NB4 (cell line): Measurements from ENCODE around the gene ASB2.

Experiments
- DNase-seq: peaks from one replicate; pipeline ENCODE4 v3.0.0; 2010; ENCODE audit warnings: low read depth
- H3K4me3 ChIP-seq: one replicate; pipeline ENCODE4 v1.5.1; 2011; ENCODE audit warnings: mild to moderate bottlenecking, low read depth, low read length, moderate library complexity
- CTCF ChIP-seq: IDR thresholded peaks from one replicate; pipeline ENCODE4 v1.5.1; 2012; ENCODE audit warnings: low read depth, low read length
- MAX ChIP-seq: IDR thresholded peaks from 2 replicates; pipeline ENCODE4 v1.6.1; 2011; ENCODE audit warnings: low read depth, low read length
- MYC ChIP-seq: IDR thresholded peaks from 2 replicates; pipeline ENCODE4 v1.6.1; 2011; ENCODE audit warnings: low read depth, low read length
- POLR2A ChIP-seq: IDR thresholded peaks from 2 replicates; pipeline ENCODE4 v1.6.1; 2011; ENCODE audit warnings: mild to moderate bottlenecking; ENCODE audit not compliant: insufficient read length; ENCODE audit errors: extremely low read depth

The ASB2 gene

GRCh38 chr14:93903342-93904184 lies 72.8 kb downstream of the ASB2 start:
- H3K4me3 ChIP-seq = no peak overlapping the region
- peak; percentile 32 for DNase-seq
- TF ChIP-seq MYC (no peak), POLR2A (no peak), CTCF (peak; percentile 46), MAX (no peak)

GRCh38 chr14:93902619-93903307 lies 73.6 kb downstream of the ASB2 start:
- no peak overlapping the region for H3K4me3 ChIP-seq
- TF ChIP-seq POLR2A = no peak
- no peak for TF ChIP-seq MYC
- no peak for TF ChIP-seq CTCF
- no peak for TF ChIP-seq MAX
- no peak for DNase-seq

GRCh38 chr14:93901813-93902212 lies 74.6 kb downstream of the ASB2 start:
- H3K4me3 ChIP-seq = no peak overlapping the region

GRCh38 chr14:93898731-93899130 lies 77.6 kb downstream of the ASB2 start:
- DNase-seq = no peak
- H3K4me3 ChIP-seq = no peak overlapping the region
- no peak for TF ChIP-seq POLR2A
- TF ChIP-seq MAX = no peak
- no peak for TF ChIP-seq CTCF
- no peak for TF ChIP-seq MYC

More at GRCh38 chr14:93901813-93902212, 74.6 kb downstream of the ASB2 start:
- DNase-seq = peak; percentile 28
- TF ChIP-seq POLR2A (no peak), CTCF (no peak), MAX (no peak), MYC (no peak)

DNA sequence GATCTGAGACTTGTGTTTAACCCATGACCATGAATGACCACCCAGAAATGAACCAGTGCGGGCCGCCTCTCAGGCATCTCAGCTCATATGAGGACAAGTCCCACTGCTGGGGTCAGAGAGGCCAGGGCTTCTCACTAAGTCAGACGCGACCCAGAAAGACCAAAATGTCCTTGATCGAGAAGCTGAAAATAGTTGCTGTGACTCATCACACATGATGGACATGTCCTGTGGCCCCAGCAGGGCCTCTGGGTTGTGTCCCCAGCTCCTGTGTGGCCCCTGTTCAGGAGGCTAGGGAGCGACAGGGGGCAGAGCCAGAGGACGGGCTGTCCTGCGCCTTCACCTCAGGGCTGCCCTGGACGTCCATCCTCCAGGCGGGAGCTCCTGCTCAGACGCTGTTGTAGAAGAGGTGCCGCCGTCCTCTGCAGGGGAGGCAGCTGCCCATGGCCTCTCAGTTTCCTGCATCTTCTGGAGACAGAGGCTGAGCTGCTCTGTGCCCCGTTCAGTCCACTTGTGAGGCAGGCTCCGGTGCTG lies 78.2 kb downstream of the ASB2 start:
- H3K4me3 ChIP-seq = no peak overlapping the region
- no peak for TF ChIP-seq MAX
- DNase-seq = no peak

DNA sequence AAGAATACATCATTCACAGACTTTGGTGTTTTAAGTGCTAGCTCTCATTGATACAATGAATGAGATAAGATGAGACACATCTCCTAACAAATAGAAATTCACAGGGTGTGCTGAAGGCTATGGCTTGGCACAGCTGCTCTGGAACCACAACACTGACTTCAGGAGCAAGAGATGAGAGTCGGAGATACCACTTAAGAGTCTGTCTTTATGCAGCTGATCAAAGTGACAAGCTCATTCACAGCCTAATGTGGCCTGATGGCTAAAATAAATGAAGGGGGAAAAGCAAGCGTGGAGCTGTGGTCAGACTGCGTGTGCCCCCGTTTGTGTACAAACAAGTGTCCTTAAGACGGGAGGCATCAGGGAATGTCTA lies 78.9 kb downstream of the ASB2 start:
- TF ChIP-seq POLR2A = no peak
- no peak for TF ChIP-seq MYC
- no peak for TF ChIP-seq CTCF
- TF ChIP-seq MAX = no peak
- no peak for DNase-seq
- H3K4me3 ChIP-seq = no peak overlapping the region
